A673 (cell line): ENCODE measurements around the gene CADPS2. TPM values are rescaled to one million over a fixed set of nuclear protein-coding genes. Genes with fewer than 3 reads are reported as not detected.
A peak's percentile ranks its signal among the peaks of the same experiment; 100 is the strongest.

Experiments used
- BruUV-seq: library from RNA; stranded (reverse); fragments of 400-500 nt; replicated peaks from 2 replicates; lab custom pipeline; 2021; lab: Mats Ljungman, UMichigan
- CTCF ChIA-PET: fragments of 300-600 bp; sonication (Branson Sonifier 250); formaldehyde crosslinking; loops from one replicate; lab custom pipeline; 2022; ENCODE audit warnings: antibody characterized with exemption; lab: Charles Lee
- POLR2A ChIA-PET: fragments of 300-600 bp; sonication (Branson Sonifier 250); formaldehyde crosslinking; loops from one replicate; lab custom pipeline; 2022; ENCODE audit warnings: antibody characterized with exemption; ENCODE audit not compliant: low non-redundant PET; lab: Charles Lee
- DNase-seq: peaks from one replicate; pipeline ENCODE4 v3.0.0-alpha.2; 2015; ENCODE audit warnings: low spot score
- H3K27ac ChIP-seq: fragments of 200-600 bp; sonication (generic); 2 replicates; pipeline ENCODE4 v1.5.1; 2016; ENCODE audit warnings: mixed run types, low read depth, mild to moderate bottlenecking, mixed read lengths, antibody characterized with exemption, low read length; ENCODE audit not compliant: poor library complexity, severe bottlenecking
- H3K27me3 ChIP-seq: fragments of 200-600 bp; sonication (generic); replicated peaks from 2 replicates; pipeline ENCODE4 v1.6.1; 2017; ENCODE audit warnings: mixed run types, low read depth, mild to moderate bottlenecking, mixed read lengths, antibody characterized with exemption, low read length; ENCODE audit not compliant: insufficient read depth, poor library complexity
- H3K36me3 ChIP-seq: fragments of 200-600 bp; sonication (generic); 2 replicates; pipeline ENCODE4 v1.6.1; 2016; ENCODE audit warnings: mixed run types, mild to moderate bottlenecking, mixed read lengths, antibody characterized with exemption, low read length; ENCODE audit not compliant: insufficient read depth, poor library complexity, severe bottlenecking
- H3K4me1 ChIP-seq: fragments of 200-600 bp; sonication (generic); 2 replicates; pipeline ENCODE4 v1.6.1; 2017; ENCODE audit warnings: mixed run types, mild to moderate bottlenecking, mixed read lengths, antibody characterized with exemption, low read length; ENCODE audit not compliant: insufficient read depth, poor library complexity, severe bottlenecking
- H3K4me3 ChIP-seq: fragments of 200-600 bp; sonication (generic); 2 replicates; pipeline ENCODE4 v1.5.1; 2016; ENCODE audit warnings: low read depth, mixed run types, mild to moderate bottlenecking, mixed read lengths, low read length; ENCODE audit not compliant: poor library complexity, severe bottlenecking
- H3K9me3 ChIP-seq: fragments of 200-600 bp; sonication (generic); 2 replicates; pipeline ENCODE4 v1.6.1; 2016; ENCODE audit warnings: mixed run types, low read depth, mild to moderate bottlenecking, mixed read lengths, antibody characterized with exemption, low read length; ENCODE audit not compliant: poor library complexity, severe bottlenecking
- EZH2 ChIP-seq: fragments of 200-600 bp; sonication (generic); IDR thresholded peaks from 2 replicates; pipeline ENCODE4 v1.6.1; 2017; ENCODE audit warnings: borderline replicate concordance, low read depth, mild to moderate bottlenecking, mixed read lengths, antibody characterized with exemption, low read length; ENCODE audit not compliant: poor library complexity, severe bottlenecking
- intact Hi-C: fragments of 100-400 bp; cut with micrococcal nuclease; formaldehyde crosslinking; loops from one replicate; pipeline ENCODE4 v1.10.0; 2022; ENCODE audit not compliant: unreplicated experiment
- total RNA-seq: library from RNA; stranded (reverse); gene quantifications from 2 replicates; pipeline ENCODE4 v1.2.3, GENCODE V29; 2021
- TF ChIP-seq, protein P1 (sequence below): fragments of 300-800, 200-600 bp; sonication (generic); conservative IDR thresholded peaks from 2 replicates; pipeline ENCODE4 v1.5.1; 2017; ENCODE audit warnings: low read depth, mild to moderate bottlenecking, antibody characterized with exemption, low read length, moderate library complexity, mixed read lengths

The CADPS2 gene
- total RNA-seq, 1 experiment from 2014 or later = 81.3 TPM

DNA sequence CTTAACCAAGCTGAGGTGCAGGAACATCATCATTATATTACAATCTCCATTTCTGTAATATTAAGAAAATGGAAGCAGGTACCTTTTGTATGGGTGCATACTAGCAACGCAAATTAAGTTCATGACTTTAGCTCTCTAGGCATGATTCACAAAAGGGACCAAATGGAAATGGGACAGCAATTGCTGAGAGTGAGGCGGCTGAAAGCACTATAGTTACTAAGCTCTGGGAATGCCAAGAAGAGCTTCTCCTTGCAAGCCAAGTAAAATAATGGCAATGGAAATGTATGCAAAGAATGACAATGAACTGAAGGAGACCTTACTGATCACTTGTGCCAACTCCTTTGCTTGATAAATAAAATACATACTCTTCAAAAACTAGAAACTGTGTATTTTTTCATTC lies 147.3 kb downstream of the CADPS2 start:
- Histone ChIP-seq H3K27me3 (no peaks in the 10 kb centered on the region), H3K9me3 (no peaks in the 10 kb centered on the region), H3K27ac (no peak overlapping the region), H3K4me1 (peaks cover 45% of the 10 kb centered on the region), H3K4me3 (no peak overlapping the region), H3K36me3 (no peaks in the 10 kb centered on the region)
- POLR2A ChIA-PET = interaction anchor here (0.7 kb wide), 1 partner anchor 69 kb away, joined by 3 read pairs; no protein-coding TSS in a partner anchor
- intact Hi-C loops = no loop called here
- TF ChIP-seq, protein P1, sequence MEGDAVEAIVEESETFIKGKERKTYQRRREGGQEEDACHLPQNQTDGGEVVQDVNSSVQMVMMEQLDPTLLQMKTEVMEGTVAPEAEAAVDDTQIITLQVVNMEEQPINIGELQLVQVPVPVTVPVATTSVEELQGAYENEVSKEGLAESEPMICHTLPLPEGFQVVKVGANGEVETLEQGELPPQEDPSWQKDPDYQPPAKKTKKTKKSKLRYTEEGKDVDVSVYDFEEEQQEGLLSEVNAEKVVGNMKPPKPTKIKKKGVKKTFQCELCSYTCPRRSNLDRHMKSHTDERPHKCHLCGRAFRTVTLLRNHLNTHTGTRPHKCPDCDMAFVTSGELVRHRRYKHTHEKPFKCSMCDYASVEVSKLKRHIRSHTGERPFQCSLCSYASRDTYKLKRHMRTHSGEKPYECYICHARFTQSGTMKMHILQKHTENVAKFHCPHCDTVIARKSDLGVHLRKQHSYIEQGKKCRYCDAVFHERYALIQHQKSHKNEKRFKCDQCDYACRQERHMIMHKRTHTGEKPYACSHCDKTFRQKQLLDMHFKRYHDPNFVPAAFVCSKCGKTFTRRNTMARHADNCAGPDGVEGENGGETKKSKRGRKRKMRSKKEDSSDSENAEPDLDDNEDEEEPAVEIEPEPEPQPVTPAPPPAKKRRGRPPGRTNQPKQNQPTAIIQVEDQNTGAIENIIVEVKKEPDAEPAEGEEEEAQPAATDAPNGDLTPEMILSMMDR = no peak
- no peak for TF ChIP-seq EZH2
- no TSS peak for BruUV-seq
- CTCF ChIA-PET = interaction anchor here (0.6 kb wide), 1 partner anchor 105 kb away, joined by 3 read pairs; no protein-coding TSS in a partner anchor
- DNase-seq = no peak

DNA sequence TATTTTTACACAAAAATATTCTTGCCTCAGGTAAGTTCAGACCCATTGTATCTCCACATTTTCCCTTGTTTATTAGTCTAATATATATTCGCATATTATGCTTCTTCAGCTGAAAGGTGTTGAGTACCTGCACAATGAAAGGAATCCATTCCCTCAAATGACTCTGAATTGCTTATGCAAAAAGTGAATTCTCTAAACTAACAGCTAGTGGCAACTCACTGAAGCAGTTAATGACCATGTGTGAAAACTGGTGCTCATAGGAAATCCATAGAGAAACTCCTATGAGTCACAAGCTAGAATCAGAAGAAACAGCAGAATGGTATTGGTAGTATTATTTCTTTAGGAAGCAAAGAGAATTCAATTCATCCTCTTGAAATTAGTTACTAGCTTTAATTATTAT lies 150.1 kb downstream of the CADPS2 start:
- ChIA-PET CTCF (no interaction called here), POLR2A (no interaction called here)
- no peak overlapping the region for H3K4me3 ChIP-seq
- intact Hi-C loops = no loop called here
- no peak overlapping the region for H3K27ac ChIP-seq
- TF ChIP-seq, protein P1 = no peak
- no peak for TF ChIP-seq EZH2
- BruUV-seq = no TSS peak
- H3K27me3 ChIP-seq = no peaks in the 10 kb centered on the region
- peak; percentile 40 for DNase-seq
- peaks cover 28% of the 10 kb centered on the region for H3K4me1 ChIP-seq
- no peaks in the 10 kb centered on the region for H3K9me3 ChIP-seq
- no peaks in the 10 kb centered on the region for H3K36me3 ChIP-seq

DNA sequence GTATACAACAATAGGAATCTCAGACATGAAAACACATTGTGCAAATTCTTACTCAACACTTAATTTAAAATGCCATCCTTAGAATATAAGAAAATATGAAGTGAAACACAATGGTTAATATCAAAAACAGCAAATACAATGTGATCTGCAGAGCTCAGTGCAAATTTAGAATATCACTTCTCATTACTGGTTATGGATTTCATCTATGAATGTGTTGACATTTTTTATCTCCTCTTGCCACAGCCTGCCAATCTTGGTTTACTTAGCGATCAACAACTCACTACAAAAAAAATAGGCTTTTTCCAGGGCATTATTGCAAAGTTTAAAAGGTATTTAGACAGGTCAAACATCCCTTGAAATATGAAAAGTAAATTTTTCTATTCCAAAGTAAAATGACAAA lies 158.5 kb downstream of the CADPS2 start:
- intact Hi-C loops = no loop called here
- DNase-seq = no peak
- H3K4me1 ChIP-seq = peaks cover 29% of the 10 kb centered on the region
- H3K36me3 ChIP-seq = peaks cover 3% of the 10 kb centered on the region
- H3K9me3 ChIP-seq = no peaks in the 10 kb centered on the region
- TF ChIP-seq EZH2 = no peak
- TF ChIP-seq, protein P1 = no peak
- H3K27ac ChIP-seq = no peak overlapping the region
- H3K4me3 ChIP-seq = no peak overlapping the region
- ChIA-PET POLR2A (no interaction called here), CTCF (no interaction called here)
- BruUV-seq = no TSS peak
- no peaks in the 10 kb centered on the region for H3K27me3 ChIP-seq
